ENCODE results near the gene NPFFR1.
"Not testable (repeated sequence)": the region's sequence is repeated elsewhere in the genome, so short reads cannot be mapped to it uniquely, and the experiment has no call there.

NPFFR1 gene

GRCh38 chr10:70284542-70285475 lies 1.0 kb upstream of the NPFFR1 start:
- DNase-seq, result no peak

DNA sequence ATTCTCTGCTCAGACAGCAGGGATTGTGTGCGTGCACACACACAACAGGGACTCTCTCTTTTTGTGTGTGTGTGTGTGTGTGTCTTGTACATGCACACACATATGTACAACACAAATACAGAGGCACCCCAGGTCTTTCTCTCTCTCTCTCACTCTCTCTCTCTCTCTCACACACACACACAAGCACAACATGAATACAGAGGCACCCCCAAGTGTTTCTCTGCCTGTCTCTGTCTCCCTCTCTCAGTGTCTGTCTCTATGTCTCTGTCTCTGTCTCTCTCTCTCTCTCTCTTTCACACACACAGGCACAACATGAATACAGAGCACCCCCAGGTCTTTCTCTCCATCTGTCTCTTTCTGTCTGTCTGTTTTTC lies 746 bp downstream of the NPFFR1 start:
- DNase-seq, result no peak

- no peak for DNase-seq
Measured at GRCh38 chr10:70281609-70282008, 2.2 kb downstream of the NPFFR1 start.

- no peak for DNase-seq
Measured at GRCh38 chr10:70280099-70280498, 3.7 kb downstream of the NPFFR1 start.

DNA sequence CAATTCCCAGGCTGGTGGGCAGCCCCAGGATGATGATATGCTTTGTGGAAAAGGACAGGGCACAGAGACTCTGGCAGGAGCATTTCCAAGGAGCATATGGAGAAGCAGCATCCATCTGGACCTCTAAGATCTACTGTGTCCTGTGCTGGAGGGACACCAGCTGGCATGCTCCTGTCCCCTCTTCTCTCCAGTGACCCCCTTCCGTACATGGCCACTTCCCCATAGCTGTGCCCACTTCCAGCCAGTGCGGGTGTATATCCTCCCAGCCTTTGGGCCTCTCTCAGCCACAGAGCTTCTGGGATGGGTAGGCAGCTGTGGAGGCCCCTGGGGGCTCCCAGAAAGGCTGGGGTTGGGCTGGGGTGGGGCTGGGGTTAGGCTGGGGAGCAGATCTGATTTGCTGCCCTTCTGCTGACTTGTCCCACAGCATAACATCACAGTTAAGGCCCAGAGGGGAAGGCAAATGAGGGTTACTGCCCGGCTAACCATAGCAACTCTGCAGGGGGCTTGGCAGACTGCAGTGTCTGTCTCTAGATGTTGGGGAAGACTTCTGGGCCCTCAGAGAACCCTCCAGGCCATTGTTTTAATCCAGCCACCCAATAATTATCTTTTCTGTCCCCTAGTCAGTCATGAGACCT lies 6.3 kb downstream of the NPFFR1 start:
- DNase-seq, result no peak

DNA sequence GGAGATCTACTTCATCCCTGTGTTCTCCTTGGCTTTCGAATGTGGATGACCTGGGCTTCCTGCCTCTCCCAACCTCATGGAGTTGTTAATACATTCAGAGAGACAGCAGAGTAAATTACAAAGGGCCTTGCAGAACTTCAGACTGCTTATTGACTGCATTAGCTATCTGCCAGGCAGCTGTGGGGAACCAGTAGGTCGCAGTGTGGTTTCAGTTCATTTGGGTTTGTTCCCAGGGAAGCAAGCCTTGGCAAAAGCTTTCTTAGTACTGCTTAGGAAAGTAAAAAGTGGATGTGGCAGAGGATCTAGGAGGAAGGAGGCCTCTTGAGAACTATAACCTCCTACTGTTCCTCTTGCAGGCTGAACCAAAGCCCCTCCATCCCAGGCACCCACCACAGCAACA lies 9.2 kb downstream of the NPFFR1 start:
- no peak for DNase-seq

DNA sequence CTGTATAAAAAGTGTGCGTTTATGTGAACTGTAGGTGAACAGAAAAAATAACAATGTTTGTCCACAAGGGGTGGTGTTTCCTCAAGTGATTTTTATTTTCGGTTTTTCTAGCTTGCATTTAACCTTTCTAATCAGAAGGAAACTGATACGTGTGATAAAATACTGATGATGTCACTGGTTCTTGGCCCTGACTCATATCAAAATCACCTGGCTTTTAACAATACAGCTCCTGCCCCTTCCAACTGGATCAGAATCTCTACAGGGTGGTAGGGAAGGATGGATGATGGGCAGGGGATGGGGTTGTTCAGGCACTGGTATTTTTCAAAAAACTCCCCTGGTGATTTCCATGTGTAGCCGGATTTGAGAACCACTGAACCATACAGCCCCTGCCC lies 10.9 kb downstream of the NPFFR1 start:
- DNase-seq, result no peak

DNA sequence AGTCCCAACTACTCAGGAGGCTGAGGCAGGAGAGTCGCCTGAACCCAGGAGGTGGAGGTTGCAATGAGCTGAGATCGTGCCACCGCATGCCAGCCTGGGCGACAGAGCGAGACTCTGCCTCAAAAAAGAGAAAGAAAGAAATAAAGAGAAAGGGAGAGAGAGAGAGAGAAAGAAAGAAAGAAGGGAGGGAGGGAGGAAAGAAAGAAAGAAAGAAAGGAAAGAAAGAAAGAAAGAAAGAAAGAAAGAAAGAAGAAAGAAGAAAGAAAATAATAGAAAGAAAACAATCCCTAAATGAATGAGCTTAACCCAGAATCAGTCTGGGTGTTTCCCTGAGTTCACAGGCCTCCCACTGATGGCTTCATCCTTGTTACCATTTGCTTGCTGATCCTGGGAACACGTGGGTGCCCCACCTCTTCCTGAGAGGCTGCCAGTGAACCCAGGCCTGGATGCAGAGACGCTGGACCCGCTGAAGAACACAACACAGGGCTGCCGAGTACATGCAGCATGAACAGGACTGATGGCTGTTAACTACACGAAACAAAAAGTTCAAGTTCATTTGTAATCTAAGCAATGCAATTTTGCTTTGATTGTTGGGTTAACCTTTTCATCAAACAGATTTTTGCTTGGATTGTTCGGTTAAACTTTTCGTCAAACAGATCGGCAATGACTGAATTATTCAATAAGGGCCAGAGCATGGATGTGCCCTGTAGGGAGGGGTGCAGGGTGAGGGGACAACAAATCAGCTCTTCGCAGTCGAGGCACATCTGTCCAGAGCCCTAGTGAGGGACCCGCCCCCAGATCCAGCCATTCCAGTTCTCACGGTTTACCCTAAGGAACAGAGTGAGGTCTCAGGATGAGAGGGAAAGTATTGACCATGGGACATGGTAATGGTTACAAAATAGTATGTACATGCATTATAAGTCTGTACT lies 11.5 kb downstream of the NPFFR1 start:
- no peak for DNase-seq

GRCh38 chr10:70270952-70271351 lies 12.9 kb downstream of the NPFFR1 start:
- no peak for DNase-seq

GRCh38 chr10:70269741-70270140 lies 14.1 kb downstream of the NPFFR1 start:
- DNase-seq, result no peak

- DNase-seq, result no peak
Measured at GRCh38 chr10:70268376-70268775, 15.4 kb downstream of the NPFFR1 start.

GRCh38 chr10:70267161-70267933 lies 16.5 kb downstream of the NPFFR1 start:
- DNase-seq, result peak; percentile 92

GRCh38 chr10:70266701-70267100 lies 17.1 kb downstream of the NPFFR1 start:
- DNase-seq, result no peak

DNA sequence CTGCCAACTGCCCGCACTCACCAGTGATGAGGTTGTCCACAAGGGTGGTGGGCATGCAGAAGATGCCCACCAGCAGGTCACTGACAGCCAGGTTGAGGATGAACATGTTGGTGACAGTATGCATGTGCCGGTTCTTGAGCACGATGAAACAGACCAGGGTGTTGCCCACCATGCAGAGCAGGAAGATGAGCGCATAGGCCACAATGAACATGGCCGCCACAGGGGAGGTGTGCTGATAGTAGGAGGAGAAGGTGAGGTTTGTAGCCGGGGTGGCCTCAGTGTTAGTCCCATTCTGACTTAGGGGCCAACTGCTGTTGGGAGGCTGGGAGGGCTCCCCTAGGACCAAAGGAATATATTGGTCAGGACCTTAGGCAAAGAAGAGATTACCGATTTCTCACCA lies 17.7 kb downstream of the NPFFR1 start:
- DNase-seq, result no peak

- no peak for DNase-seq
Measured at GRCh38 chr10:70265032-70265689, 18.6 kb downstream of the NPFFR1 start.

- DNase-seq, result no peak
Measured at GRCh38 chr10:70260734-70261133, 23.1 kb downstream of the NPFFR1 start.

GRCh38 chr10:70260259-70260658 lies 23.5 kb downstream of the NPFFR1 start:
- DNase-seq, result no peak

- no peak for DNase-seq
Measured at GRCh38 chr10:70258216-70258615, 25.6 kb downstream of the NPFFR1 start.

DNA sequence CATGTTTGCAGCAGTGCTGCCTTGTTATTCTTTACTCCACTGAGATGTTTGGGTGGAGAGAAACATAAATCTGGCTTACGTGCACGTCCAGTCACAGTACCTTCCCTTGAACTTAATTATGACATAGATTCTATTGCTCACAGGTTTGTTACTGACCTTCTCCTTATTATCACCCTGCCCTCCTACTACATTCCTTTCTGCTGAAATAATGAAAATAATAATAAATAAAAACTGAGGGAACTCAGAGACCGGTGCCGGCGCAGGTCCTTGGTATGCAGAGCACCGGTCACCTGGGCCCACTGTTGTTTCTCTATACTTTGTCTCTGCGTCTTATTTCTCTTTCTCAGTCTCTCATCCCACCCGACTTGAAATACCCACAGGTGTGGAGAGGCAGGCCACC lies 26.0 kb downstream of the NPFFR1 start:
- not testable (repeated sequence) for DNase-seq

GRCh38 chr10:70256463-70256862 lies 27.3 kb downstream of the NPFFR1 start:
- DNase-seq, result no peak

GRCh38 chr10:70255329-70256299 lies 28.2 kb downstream of the NPFFR1 start:
- no peak for DNase-seq

All from amniotic stem cell (primary cell).